HG02798 (cell line): Measurements from ENCODE around the gene BYSL.
"Not testable (repeated sequence)": the region's sequence is repeated elsewhere in the genome, so short reads cannot be mapped to it uniquely, and the experiment has no call there.

Experiments
- ATAC-seq: cut with Tn5 transposase; IDR thresholded peaks from one replicate; pipeline ENCODE4 v1.9.1; 2021; ENCODE audit warnings: mild to moderate bottlenecking; ENCODE audit not compliant: unreplicated experiment, poor library complexity

Gene BYSL

DNA sequence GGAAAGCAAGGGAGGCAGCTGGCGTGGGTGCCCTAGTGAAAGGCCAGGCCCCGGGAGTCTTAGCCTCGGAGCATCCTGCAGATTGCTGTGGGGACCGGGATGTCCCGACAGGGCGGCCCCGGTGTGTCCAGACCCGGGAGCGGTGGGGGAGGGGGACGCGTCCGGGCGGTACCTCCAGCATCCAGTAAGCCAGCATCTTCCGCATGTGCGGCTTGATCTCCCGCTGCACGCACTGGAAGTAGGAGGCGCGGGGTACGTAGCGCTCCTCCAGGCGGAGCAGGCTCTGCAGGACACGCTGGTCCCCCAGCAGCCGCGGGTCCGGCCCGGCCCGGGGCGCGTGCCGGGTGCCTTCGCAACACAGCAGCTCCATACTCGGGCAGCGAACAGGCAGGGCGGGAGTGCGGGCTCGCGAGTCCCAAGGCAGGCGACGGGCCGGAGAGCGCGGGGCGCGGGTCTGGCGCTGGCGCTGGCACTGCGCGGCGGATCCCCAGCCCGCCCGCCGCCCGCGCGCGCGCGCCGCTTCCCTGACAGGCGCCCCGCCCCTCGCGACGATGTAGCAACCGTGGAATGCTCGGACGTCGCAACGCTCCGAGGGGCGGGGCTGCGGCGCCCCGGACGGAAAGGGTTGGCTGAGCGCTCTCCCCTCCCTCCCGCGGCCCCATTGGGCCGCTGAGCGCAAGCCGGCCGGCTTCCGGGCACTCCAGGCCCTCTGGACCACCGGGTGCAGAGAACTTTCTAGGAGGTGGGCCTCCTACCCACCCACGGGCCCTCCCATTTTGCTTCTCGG lies 20.2 kb downstream of the BYSL start, which contains the start of gene CCND3:
TSS of gene CCND3 (minus strand) at position 529 of the 787 bp plus-strand sequence. CDS start at position 370, 159 bp downstream.
- peak; percentile 95 for ATAC-seq

DNA sequence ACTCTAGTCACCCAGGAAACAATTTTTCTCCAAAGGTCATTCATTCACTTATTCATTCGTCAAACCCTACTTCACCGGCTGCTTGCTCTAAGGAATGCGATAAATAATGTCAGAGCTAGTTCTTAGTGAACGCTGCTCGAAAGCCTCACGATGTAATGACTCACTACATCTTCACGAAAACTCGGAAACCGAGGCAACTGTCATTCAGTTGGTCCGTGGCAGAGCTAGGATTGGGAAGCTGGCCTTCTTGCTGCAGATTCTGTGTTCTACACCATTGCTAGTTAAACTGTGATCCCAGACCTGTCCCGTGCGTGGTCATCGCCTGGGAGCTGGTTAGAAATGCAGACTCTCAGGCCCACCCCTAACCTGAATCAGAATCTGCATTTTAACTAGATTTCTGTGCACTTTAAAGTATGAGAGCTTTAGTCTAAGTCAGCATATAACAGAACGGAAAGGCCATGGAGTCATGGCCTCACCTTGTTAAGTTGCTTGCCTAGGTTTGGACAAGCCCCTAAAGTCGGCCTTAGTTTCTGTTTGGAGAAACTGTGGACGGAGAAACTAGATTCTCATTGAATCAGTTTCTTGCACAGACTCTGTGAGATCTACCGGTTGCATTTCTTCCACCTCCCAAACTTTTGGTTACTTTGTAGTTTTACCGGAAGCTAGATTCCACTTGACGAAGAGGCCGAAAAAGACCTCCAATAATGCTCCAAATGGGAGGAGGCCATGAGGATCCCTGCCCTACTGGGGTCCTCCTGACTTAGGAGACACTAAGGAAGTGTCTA lies 21.0 kb downstream of the BYSL start:
- no peak for ATAC-seq

DNA sequence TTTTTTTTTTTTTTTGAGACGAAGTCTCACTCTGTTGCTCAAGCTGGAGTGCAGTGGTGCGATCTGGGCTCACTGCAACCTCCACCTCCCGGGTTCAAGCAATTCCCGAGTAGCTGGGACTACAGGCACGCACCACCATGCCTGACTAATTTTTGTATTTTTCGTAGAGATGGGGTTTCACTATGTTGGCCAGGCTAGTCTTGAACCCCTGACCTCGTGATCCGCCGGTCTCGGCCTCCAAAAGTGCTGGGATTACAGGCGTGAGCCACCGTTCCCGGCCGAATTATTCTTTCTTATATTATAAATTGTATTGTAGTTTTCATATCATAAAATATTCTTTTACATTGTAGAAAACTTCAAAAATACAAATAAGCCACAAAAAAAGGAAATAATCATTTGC lies 21.6 kb downstream of the BYSL start:
- ATAC-seq = not testable (repeated sequence)

DNA sequence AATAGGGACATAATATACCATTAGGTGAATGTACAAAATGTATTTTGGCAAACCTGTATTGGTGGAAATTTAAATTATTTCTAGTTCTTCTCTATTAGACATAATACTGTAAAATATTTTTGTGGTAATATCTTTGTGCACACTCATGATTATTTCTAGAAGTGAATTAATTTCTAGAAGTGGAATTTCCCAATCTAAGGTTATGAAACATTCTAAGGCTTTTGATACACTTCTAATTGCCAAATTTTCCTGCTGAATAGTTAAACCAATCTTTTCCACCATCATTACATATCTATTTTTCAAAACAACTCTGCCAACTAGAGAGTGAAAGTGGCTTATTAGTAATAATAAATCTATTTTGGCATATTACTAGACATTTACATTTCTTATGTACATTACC lies 22.2 kb downstream of the BYSL start:
- ATAC-seq = no peak

DNA sequence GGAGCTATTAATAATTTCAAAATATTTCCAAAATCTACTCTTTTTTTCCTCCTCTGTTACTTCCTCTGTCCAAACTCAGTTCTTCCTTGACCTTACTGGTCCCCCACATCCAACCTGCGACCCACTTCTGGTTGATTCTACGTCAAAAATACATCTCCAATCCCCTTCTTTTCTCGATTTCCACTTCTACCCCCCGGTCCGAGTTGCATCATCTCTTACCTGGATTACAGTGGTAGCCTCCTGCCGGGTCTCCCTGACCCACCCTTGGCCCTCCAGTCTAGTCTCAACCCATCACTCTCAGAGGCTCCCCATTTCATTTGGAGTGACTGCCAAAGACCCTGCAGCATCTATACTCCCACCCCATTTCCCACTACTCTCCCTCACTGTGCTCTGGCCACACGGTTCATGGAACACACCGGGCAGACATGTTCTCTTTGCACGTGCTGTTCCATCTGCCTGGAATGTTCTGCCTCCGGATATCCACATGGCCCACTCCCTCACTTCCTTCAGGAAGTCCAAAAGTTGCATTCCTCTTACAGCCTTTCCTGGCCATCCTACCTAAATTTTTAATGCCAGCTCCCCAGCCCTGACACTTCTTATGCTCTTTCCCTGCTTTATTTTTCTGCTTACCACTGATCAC lies 26.4 kb downstream of the BYSL start:
- no peak for ATAC-seq

DNA sequence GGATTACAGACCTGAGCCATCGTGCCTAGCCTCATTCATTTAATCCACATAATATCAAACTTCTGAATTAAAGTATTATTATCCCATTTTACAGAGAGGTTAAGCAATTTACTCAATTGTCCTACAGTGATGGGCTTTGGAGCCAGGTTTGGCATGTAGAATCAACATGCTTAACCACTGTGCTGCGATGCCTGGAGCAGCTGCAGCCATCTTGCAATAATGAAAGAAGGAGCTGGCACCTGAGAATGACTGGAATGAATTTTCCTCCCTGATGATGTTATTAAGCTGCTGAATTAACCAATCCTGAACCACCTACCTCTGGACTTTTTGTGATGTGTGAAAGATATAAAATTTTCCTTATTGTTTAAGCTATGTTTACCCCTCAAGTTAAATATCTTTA lies 33.4 kb downstream of the BYSL start:
- no peak for ATAC-seq

DNA sequence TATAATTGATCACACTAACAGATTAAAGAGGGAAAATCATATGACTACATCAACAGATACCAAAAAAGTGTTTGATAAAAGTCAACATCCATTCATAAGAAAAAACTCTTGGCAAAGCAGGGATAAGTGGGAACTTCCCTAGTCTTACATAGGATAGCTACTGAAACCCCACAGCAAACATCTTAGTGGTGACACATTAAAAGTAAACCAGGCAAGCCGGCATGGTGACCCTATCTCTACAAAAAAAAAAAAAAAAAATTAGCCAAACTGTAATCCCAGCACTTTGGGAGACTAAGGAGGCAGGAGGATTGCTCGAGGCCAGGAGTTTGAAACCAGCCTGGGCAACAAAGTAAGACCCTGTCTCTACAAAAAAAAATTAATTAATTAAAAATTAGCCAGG lies 34.1 kb downstream of the BYSL start:
- ATAC-seq = no peak

DNA sequence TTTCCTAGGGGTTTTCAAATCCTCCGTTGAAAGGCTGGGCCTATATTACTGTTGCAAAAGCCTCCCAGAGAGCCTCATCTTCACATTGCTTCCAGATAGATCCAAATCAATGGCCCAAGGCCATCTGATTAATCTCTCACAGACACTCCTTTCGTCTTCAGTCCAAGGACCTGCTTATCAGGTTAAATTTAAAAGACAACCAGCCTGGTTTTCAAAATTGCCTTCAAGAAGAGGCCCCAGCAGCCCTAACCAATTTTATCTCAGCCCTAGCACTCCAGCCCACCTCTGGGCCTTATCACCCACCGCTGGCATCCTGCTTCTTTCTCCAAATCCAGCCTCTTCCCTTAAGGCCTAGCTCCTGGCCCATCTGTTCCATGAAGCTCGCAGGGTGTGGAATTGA lies 35.8 kb downstream of the BYSL start:
- no peak for ATAC-seq

DNA sequence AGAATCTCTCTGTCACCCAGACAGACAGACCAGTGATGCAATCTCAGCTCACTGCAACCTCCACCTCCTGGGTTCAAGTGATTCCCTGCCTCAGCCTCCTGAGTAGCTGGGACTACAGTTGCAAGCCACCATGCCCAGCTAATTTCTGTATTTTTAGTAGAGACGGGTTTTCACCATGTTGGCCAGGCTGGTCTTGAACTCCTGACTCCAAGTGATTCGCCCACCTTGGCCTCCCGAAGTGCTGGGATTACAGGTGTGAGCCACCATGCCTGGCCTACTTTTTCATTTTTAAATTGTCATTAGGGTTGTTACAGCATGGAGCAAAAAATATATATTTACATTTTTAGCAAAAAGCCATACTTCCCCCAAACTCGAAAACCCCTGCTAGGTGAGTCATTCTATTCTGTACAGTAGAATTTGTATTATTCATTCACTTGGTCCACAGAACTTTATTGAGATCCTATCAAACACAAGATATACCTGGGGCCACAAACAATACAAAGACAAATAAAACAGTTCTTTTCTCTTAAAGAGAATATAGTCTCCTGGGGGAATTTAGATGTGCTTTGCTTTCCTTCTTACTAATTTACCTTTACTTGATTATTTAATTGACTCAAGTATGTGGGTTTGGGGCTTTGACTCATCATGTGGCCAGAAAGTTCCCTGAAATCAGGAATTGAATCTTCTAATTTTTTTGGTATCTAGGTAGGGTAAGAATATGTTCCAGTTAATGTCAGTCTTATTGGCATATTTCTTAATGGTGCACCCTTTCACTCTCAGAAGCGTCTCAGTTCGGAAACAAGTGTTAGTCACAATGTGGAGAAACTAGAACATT lies 36.9 kb downstream of the BYSL start:
- no peak for ATAC-seq

DNA sequence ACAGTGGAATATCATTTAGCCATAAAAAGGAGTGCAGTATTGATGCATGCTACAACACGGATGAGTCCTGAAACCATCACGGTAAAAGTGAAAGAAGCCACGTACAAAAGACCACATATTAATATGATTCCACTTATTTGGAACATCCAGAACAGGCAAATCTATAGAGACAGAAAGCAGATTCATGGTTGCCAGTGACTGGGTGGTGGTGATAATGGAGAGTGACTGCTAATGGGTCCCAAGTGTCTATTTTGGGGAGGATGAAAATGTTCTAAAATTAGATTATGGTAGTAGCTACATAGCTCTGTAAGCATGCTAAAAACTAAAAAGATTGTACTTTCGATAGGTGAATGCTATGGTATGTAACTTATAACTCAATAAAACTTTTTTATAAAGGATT lies 38.7 kb downstream of the BYSL start:
- ATAC-seq = no peak

DNA sequence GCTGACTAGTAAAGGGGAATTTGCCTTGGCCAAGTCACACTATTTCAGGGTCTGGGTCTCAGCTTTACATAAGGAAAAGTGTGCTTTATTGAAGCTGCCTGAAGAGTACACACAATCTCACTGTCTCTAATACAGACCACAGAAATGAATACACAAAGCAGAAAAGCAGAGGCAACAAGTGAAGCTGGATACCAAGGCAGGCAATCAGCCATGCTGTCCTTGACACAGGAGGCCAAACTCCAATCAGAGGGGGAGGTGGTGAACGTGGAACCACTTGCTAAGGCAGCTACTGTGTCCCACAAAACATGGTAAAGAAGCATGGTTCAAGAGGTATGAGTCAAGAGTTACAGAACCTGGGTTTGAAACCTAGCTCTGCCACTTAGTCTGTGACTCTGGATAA lies 42.1 kb downstream of the BYSL start:
- ATAC-seq = no peak

DNA sequence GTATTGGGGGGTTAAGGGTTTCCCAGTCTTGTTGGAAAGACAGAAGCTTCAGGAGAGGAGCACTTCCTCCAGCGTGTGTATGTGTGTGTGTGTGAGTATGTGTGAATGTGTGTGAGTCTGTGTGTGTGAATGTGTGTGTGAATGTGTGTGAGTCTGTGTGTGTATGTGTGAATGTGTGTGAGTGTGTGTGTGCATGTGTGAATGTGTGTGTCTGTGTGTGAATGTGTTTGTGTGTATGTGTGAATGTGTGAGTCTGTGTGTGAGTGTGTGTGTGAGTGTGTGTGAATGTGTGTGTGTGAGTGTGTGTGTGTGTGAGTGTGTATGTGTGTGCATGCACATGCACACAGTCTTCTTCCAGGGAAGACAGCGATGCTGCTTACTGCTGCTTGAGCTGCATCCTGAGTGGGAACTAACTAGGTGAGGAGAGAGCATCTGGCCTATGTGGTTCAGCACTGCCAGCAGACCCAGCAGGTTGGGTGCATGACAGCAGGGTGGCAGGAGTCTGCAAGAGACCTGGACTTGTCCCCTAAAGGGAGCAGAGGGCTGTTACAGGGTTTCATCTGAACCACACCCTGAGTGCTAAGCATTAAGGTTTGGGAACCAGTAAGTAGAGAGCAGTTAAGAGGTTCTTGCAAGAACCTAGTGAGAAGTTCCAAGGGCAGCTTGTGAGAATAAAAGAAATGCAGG lies 43.0 kb downstream of the BYSL start:
- no peak for ATAC-seq

DNA sequence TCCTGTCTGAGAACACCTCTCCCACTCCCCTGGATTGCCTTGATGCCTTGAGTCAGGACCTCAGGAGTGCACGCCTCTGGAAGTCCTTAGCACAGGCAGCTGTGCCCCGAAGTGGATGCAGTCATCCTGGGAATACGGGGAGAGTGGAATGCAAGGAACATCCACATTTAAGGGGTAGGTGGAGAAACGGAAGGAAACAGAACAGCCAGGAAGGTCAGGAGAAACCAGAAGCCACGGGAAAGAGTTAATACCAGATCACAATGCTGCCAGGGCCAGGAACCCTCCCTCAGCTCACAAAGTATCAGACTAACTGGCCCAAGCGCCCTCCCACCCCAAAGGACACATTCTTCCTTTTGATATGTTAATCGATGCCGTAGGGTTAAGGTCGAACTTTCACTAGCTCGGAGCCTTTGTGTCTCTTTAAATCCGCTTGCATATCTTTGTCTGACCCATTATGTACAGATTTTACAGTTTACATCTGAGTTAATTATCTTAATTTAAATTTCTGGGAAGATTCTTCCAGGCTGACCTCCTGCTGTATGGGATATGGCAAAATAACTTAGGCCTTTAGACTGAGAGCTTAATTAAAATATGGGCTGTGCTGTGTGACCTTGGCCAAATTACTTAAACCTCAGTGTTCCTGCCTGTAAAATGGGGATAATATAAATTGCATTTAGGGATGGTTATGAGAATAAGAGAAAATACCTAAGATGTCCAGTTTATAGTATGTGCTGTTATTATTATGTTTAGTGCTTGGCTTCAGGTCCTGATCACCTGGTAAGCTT lies 44.3 kb downstream of the BYSL start:
- no peak for ATAC-seq

DNA sequence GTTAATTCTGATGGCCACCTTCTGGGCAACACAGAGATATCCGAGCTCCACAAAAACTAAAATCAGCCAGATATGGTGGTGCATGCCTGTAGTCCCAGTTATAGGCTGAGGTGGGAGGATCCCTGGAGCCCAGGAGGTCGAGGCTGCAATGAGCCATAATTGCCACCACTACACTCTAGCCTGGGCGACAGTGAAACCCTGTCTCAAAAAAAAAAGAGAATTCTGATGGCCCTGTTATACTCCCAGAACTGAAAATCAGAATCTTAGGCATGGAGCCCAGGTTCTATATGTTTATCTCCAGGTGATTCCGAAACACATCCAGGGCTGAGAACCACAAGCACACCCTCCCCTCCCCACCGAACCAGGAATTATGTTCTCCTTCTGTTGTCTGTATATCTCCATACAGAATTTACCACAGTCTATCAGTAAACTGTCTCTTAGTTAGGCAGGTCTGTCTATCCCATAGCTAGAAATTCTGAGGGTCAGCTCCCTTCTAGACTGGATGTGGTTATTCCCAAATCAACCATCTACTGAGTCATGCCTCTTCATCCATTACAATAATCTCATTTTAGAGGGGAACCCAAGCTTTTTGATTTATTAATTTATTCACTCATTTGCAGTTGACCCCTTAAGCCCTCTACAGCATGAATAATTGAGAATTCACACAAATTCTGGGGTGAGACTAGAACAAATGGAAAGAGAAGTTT lies 45.1 kb downstream of the BYSL start:
- no peak for ATAC-seq

DNA sequence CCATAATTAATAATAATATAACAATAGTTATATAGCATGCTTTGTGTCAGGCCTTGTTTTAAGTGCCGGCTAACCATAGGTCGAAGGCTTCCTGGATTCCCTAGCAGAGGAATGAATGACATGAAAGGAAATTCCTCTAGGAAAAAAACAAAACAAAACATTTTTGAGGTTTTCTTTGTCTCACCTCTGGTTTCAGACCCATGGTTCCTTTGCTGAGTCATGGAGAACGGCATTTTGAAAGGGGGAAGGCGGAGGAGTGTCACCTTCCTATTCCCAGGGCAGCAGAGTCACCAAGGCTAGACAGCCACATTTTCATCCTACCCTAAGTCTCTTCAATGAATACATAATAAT lies 45.6 kb downstream of the BYSL start:
- no peak for ATAC-seq

DNA sequence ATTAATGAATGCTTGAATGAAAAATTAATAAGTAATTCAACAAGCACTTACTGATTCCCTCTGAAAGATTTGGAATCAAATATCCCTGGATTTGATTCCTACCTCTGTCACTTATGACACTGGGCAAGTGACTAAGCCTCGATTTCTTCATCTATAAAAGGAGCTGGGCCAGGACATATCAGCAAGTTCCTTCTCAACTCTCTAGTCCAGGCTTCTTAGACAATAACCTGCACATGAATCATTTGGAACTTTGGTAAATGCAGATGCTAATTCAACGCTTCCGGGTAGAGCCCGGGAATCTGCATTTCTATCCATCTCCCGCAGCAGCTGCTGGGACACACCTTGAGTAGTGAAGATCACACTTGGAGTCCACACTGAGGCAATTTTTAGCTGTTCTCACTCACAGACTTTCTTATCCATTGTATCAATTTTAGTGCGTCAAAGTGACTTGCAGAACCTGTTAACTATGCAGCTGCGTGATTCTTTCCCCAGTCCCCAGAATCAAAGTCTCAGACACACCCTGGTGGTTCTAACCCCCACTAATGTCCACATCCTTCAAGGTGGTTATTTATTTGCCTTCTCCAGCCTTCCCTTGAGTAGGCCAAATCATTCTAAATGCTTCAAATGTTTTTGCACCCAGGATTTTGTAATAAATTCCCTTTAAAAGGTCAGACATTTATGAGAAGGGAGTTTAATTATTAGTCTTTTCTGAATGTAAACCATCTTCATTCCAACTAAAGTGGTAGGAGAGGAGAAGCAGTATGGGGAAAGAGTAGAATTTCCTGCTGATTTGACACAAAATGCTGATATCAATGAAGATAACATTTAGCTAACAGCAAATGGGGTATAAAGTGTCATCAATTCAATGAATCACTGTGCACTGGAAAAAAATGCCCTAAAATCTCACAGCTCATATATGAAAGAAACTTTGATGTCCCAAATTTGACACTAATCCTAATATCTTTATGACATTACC lies 46.3 kb downstream of the BYSL start:
- ATAC-seq = no peak

DNA sequence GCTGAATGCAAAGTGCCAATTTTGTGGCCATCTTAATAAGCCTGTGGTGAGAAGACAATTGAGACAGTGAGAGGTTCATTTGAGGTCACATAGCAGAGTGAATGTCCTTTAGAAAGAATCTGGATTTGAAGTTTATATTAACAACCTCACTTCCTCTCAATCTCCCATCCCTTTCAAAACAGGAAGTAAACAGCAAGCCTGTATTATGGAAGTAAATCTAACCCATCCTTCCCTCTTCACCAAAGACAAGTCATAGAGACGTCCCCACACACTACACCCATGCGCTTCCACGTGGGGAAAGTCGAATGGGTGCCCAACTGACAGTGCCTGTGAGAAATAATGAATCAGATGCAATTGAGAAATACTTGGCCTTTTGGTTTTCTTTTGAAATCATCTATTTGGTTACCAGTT lies 49.1 kb downstream of the BYSL start:
- ATAC-seq = no peak
